ENCODE data around the gene SPRR4.

SPRR4 gene, protein sequence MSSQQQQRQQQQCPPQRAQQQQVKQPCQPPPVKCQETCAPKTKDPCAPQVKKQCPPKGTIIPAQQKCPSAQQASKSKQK

DNA sequence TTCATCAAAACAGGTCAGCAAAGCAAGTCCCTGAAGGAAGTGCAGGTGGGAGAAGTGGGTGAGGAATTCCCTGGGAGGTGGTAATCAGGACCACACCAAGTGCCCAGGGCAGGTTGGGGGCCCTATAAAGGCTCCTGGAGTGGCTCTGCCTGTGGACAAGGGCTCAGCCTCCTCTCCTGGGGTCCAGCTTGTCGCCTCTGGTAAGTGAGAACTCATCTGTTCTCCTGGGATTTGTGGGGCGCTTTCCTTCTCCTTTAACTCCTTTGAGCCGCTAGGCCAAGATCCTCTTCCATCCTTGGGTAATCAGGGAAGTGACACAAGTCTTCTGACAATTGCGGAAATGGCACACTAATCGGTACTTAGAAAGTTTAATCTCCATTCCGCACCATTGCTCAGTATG is at the start of gene SPRR4:
SPRR4 (plus strand) TSS at position 154 of the 400 bp plus-strand sequence. CDS start 1,243 bp downstream, outside the sequence.
- Histone ChIP-seq H3K4me3 (replicated peaks; ENCODE audit: low read depth, low read length) (no peak within 1 kb of the TSS), H3K36me3 (ENCODE audit: control insufficient read depth, insufficient read depth, low read length) (no peaks in the 10 kb centered on the region), H3K27me3 (replicated peaks; ENCODE audit: control insufficient read depth, insufficient read depth, low read length) (no peaks in the 10 kb centered on the region)
- TF ChIP-seq, protein P1, sequence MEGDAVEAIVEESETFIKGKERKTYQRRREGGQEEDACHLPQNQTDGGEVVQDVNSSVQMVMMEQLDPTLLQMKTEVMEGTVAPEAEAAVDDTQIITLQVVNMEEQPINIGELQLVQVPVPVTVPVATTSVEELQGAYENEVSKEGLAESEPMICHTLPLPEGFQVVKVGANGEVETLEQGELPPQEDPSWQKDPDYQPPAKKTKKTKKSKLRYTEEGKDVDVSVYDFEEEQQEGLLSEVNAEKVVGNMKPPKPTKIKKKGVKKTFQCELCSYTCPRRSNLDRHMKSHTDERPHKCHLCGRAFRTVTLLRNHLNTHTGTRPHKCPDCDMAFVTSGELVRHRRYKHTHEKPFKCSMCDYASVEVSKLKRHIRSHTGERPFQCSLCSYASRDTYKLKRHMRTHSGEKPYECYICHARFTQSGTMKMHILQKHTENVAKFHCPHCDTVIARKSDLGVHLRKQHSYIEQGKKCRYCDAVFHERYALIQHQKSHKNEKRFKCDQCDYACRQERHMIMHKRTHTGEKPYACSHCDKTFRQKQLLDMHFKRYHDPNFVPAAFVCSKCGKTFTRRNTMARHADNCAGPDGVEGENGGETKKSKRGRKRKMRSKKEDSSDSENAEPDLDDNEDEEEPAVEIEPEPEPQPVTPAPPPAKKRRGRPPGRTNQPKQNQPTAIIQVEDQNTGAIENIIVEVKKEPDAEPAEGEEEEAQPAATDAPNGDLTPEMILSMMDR (IDR thresholded peaks at IDR 0.05; ENCODE audit: insufficient read depth, low read length, poor library complexity, severe bottlenecking) = no peak
- DNase-seq (ENCODE audit: extremely low read depth, insufficient read length) = no peak

DNA sequence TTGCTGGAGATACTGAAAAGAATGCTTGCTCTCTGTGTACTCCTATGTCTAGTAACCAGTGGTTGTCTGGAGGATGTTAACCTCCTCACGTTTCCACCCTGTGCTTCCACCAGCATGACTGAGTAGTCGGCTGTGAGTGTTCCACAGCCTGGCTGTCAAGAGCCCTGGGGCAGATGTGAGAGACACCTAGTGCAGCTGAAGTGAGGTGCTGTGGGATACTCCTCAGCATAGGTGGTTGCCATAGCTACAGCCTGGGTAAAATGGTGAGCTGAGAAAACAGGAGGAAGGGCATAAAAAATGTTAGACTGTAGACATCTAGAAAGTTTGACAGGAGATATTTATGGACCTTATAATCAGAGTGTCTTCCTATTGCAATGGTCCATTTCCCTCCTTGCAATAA is 46.3 kb upstream of the SPRR4 start:
- no peak overlapping the region for H3K4me3 ChIP-seq (replicated peaks; ENCODE audit: low read depth, low read length)

DNA sequence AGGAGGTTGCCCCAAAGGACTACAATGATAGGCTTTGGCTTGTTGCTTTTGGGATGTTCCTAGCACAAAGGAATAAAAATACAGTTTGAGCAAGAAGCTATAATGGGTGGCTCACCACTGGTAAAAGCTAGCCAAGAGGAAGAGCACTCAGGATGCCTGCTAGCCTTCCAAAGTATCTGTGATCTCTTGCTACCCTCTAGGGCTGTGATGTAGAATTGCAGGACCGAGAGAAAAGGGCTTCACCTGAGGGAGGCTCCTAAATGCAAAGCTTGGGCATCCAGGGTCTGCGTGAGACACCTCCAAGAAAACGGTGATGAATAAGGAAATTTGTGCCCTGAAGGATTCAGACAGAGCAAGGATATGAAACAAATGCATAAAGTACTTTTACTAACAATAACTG is 44.4 kb upstream of the SPRR4 start:
- TF ChIP-seq, protein P1 (IDR thresholded peaks at IDR 0.05; ENCODE audit: insufficient read depth, low read length, poor library complexity, severe bottlenecking) = peak; percentile 78
- H3K36me3 ChIP-seq (ENCODE audit: control insufficient read depth, insufficient read depth, low read length) = no peaks in the 10 kb centered on the region
- no peak for DNase-seq (ENCODE audit: extremely low read depth, insufficient read length)

More for the DNA sequence above, 46.3 kb upstream of the SPRR4 start:
- Histone ChIP-seq H3K27me3 (replicated peaks; ENCODE audit: control insufficient read depth, insufficient read depth, low read length) (no peaks in the 10 kb centered on the region), H3K36me3 (ENCODE audit: control insufficient read depth, insufficient read depth, low read length) (no peaks in the 10 kb centered on the region)
- DNase-seq (ENCODE audit: extremely low read depth, insufficient read length) = no peak
- TF ChIP-seq, protein P1 (IDR thresholded peaks at IDR 0.05; ENCODE audit: insufficient read depth, low read length, poor library complexity, severe bottlenecking) = peak; percentile 8

DNA sequence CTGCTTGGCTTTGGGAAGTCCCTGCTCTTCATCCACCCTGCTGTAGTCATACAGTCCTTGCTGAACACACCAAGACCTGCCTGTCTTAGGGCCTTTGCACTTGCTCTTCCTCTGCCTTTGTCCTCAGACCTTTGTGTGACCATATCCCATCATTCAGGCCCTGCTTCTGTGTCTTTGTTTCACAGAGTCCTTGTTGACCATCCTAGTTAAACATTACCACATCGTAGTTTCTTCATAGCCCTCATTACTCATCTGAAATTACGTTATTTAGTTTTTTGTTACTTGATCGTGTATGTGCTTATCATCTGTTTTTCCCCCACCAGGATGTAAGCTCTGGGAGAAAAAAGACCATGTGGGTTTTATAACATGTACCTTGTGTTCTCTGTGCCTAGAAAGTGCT is 41.8 kb upstream of the SPRR4 start:
- Histone ChIP-seq H3K36me3 (ENCODE audit: control insufficient read depth, insufficient read depth, low read length) (no peaks in the 10 kb centered on the region), H3K27me3 (replicated peaks; ENCODE audit: control insufficient read depth, insufficient read depth, low read length) (no peaks in the 10 kb centered on the region), H3K4me3 (replicated peaks; ENCODE audit: low read depth, low read length) (no peak overlapping the region)
- no peak for DNase-seq (ENCODE audit: extremely low read depth, insufficient read length)
- TF ChIP-seq, protein P1 (IDR thresholded peaks at IDR 0.05; ENCODE audit: insufficient read depth, low read length, poor library complexity, severe bottlenecking) = no peak

More for the DNA sequence above, 44.4 kb upstream of the SPRR4 start:
- no peaks in the 10 kb centered on the region for H3K27me3 ChIP-seq (replicated peaks; ENCODE audit: control insufficient read depth, insufficient read depth, low read length)
- no peak overlapping the region for H3K4me3 ChIP-seq (replicated peaks; ENCODE audit: low read depth, low read length)

DNA sequence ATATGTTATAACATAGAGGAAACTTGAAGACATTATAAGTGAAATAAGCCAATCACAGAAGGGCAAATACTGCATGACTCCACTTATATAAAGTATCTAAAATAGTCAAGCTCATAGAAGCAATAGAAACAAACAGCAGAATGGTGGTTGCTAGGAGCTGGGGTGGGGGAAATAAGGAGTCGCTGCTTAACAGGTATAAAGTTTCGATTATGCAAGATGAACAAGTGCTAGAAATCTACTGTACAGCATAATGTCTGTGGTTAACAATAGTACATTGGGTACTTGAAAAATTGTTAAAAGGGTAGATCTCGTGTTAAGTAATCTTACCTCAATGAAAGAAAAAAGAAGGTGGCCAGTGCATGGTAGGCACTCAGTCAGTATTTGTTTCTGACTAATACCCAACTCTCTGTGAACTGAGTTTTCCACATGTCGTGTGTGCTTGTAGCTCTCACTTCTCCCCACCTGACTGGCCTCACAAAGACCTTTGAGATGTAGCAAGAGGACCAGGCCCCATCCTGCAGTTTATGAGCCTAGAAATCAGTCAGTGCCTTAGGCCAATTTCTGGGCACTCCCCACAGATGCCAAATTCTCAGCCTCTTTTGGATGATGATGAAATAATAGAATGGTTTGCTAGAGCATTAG is 38.2 kb upstream of the SPRR4 start:
- Histone ChIP-seq H3K36me3 (ENCODE audit: control insufficient read depth, insufficient read depth, low read length) (no peaks in the 10 kb centered on the region), H3K4me3 (replicated peaks; ENCODE audit: low read depth, low read length) (no peak overlapping the region), H3K27me3 (replicated peaks; ENCODE audit: control insufficient read depth, insufficient read depth, low read length) (no peaks in the 10 kb centered on the region)
- TF ChIP-seq, protein P1 (IDR thresholded peaks at IDR 0.05; ENCODE audit: insufficient read depth, low read length, poor library complexity, severe bottlenecking) = no peak
- DNase-seq (ENCODE audit: extremely low read depth, insufficient read length) = no peak

Data from GM06990 (cell line).